GM19397 (cell line): Measurements from ENCODE around the gene KDM1A.

Experiments
- ATAC-seq: cut with Tn5 transposase; IDR thresholded peaks from one replicate; pipeline ENCODE4 v1.9.1; 2021; ENCODE audit warnings: mild to moderate bottlenecking, moderate library complexity; ENCODE audit not compliant: unreplicated experiment

The KDM1A gene

GRCh38 chr1:23066075-23066474 lies 46.8 kb downstream of the KDM1A start:
- no peak for ATAC-seq

GRCh38 chr1:23069149-23069548 lies 49.9 kb downstream of the KDM1A start:
- ATAC-seq: no peak

GRCh38 chr1:23069675-23070074 lies 50.4 kb downstream of the KDM1A start:
- ATAC-seq: no peak

GRCh38 chr1:23074012-23074411 lies 54.7 kb downstream of the KDM1A start:
- no peak for ATAC-seq

GRCh38 chr1:23079025-23079424 lies 59.8 kb downstream of the KDM1A start:
- ATAC-seq: no peak

- no peak for ATAC-seq
These were observed 61.6 kb downstream of the KDM1A start for GRCh38 chr1:23080885-23081284.

GRCh38 chr1:23081376-23081775 lies 62.1 kb downstream of the KDM1A start:
- no peak for ATAC-seq

- ATAC-seq: no peak
These were observed 64.6 kb downstream of the KDM1A start for GRCh38 chr1:23083714-23084480.

GRCh38 chr1:23084880-23085279 lies 65.6 kb downstream of the KDM1A start:
- ATAC-seq: no peak

GRCh38 chr1:23085696-23086095 lies 66.4 kb downstream of the KDM1A start:
- ATAC-seq: no peak

GRCh38 chr1:23088027-23088426 lies 68.8 kb downstream of the KDM1A start:
- no peak for ATAC-seq

GRCh38 chr1:23090056-23090455 lies 70.8 kb downstream of the KDM1A start:
- ATAC-seq: no peak

GRCh38 chr1:23091545-23091944 lies 72.3 kb downstream of the KDM1A start:
- ATAC-seq: no peak

- no peak for ATAC-seq
These were observed 73.2 kb downstream of the KDM1A start for GRCh38 chr1:23092447-23092846.

- no peak for ATAC-seq
These were observed 78.0 kb downstream of the KDM1A start for GRCh38 chr1:23097316-23097715.

GRCh38 chr1:23098463-23099170 lies 79.3 kb downstream of the KDM1A start:
- ATAC-seq: no peak

GRCh38 chr1:23099171-23099536 lies 79.9 kb downstream of the KDM1A start:
- no peak for ATAC-seq

GRCh38 chr1:23100074-23100748 lies 80.9 kb downstream of the KDM1A start:
- no peak for ATAC-seq

GRCh38 chr1:23101101-23101827 lies 82.0 kb downstream of the KDM1A start:
- no peak for ATAC-seq

GRCh38 chr1:23101887-23102286 lies 82.6 kb downstream of the KDM1A start:
- ATAC-seq: no peak

- ATAC-seq: no peak
These were observed 83.0 kb downstream of the KDM1A start for GRCh38 chr1:23102289-23102688.
